GM21515 (cell line): Measurements from ENCODE around the gene EPS15.
"Not testable (repeated sequence)": the region's sequence is repeated elsewhere in the genome, so short reads cannot be mapped to it uniquely, and the experiment has no call there.

Source experiments
- ATAC-seq: cut with Tn5 transposase; IDR thresholded peaks from one replicate; pipeline ENCODE4 v1.9.1; 2021; ENCODE audit not compliant: unreplicated experiment

Gene EPS15

DNA sequence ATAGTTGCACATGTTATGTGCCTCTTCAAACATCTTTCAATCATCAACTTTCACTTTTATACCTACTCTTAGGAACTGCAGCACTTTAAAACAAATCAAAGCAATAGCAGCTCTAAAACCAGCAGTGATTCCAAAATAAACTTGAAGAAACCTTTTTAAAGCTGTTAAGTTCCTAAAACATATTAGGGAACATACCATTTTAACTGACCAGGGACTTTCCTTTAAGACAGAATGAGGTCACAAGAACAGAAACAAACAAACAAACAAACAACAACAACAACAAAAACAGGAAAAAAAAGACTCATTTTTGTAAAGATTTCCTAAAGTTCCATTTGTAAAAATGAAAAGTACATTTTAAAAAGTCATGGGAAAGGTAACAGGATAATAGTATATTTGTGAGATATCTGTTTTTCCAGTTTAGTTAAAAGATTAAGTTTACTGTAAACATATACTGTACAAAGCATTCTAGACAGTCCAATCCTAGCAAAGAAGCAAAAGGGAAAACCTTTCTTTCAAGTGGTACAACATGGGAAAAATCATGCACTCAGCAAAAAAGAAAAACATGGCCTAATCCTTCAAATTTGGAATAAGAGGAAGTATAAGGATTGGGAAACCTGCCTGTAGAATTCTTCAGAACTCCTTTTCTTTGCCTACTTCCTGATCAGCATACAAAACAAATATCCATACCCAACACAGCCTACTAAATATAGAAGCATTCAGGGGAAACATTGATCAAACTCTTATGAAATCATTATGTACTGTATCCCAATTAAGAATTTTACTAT lies 45.5 kb downstream of the EPS15 start:
- no peak for ATAC-seq

DNA sequence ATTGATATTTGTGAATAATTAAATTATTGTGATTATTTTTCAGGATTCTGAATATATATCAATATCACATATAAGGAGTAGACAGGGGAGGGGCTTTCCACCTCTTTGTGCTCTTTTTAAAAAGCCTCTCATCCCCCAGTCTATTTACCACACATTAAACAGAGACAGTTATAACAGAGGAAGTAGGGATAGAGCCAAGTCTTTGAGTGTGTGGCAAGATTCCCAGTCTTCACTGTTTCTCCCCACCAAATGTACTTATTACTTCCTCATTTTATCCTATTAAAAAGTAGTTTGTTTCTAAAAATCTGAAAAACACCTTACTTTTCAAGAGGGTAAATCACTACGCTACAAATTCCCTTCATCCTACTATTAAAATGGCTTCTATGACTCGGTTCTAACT lies 46.7 kb downstream of the EPS15 start:
- no peak for ATAC-seq

DNA sequence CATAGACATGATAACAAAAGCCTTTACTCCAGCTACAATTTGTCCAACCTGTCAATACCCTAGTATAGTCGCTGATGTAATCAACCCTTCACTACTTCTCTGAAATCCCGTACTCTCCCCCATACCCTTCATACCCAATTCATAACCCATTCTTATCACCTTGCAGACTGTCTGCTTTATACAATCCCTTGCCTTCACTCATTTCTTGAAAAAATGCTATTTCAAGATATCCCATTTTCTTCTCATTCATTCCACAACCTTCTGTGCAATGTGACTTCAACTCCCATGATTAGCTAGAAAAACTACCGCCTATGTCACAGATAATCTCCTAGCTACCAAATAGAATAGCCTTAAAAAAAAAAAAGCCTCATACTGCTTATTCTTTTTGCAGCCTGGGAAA lies 49.5 kb downstream of the EPS15 start:
- no peak for ATAC-seq

DNA sequence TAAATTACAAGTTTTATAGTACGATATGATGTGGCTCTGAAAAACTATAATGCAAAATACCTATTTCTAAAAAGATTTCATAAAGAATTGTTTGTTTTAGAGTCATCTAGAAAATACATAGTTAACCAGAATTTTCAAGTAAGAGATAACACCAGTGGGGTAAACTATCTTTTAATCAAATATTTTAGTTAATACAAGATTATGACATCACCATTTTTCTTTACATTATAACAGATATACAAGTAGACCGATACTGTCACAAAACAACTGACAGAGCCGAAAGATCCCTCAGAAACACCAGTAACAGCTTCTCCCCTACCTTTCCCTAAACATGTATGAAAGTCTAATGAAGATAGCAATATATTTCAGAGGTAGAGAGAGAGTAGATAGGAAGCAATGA lies 54.2 kb downstream of the EPS15 start:
- ATAC-seq = no peak

DNA sequence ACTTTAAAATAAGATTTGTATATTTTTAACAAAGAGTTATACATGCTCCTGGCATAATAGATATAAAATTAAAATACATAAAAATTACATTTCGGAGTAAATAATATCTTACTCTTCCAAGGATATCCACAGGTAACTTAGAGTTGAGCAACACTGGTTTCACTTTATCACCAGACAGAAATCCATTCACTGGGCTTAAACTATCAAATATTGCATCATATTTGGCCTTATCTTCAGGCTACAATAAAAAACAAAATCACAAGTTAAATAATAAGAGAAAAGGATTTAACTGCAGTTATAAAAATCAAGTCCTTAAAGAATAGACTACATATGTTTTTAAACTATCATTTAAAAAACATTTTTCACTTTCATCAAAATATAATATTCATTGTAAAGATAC lies 55.5 kb downstream of the EPS15 start:
- ATAC-seq = no peak

DNA sequence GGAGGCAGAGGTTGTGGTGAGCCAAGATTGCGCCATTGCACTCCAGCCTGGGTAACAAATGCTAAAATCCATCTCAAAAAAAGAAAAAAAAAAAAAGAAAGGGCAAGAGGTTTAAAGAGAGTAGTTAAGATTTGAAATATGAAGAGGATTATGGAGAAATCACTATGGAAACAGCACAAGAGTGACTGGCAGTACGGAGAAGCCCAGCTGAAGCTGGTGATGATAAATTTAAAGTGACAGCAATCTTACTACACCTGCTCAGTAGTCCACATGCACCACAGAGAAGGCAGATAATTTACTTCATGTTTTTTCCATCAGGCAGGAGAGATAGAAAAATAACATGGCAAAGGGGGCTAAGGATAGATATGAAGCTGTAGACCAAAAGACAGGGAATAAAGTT lies 56.8 kb downstream of the EPS15 start:
- ATAC-seq = not testable (repeated sequence)

DNA sequence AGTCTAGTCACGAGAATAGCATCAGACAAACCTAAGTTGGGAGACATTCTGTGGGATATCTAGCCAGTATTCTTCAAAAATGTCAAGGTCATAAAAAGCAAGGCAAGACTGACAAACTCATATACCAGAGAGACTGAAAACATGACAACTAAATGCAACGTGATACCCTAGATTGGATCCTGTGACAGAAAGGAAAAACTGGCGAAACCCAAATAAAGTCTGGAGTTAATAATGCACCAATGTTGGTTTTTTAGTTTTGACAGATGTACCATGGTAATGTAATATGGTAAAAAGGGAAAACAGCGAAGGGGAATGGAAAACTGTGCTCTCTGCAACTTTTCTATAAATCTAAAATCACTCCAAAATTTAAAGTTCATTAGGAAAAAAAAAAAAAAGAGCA lies 64.5 kb downstream of the EPS15 start:
- ATAC-seq = no peak

DNA sequence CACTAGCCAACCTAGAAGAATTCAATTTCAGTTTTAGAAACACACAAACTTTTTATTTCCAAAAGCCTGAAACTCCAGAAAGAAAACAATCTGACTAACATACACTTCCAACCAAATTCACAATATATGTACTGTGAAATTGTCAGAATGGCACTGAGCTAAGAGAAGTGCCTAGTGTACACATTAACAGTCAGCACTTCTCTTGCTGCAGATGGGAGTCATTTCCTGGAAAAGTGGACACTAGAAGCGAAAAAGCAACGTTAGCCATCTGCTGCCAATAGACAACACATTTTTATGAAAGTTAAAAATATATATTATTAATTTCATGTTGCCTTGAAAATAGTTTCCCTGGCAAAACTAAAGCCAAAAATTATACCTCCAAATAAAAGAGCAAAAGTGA lies 66.1 kb downstream of the EPS15 start:
- no peak for ATAC-seq

DNA sequence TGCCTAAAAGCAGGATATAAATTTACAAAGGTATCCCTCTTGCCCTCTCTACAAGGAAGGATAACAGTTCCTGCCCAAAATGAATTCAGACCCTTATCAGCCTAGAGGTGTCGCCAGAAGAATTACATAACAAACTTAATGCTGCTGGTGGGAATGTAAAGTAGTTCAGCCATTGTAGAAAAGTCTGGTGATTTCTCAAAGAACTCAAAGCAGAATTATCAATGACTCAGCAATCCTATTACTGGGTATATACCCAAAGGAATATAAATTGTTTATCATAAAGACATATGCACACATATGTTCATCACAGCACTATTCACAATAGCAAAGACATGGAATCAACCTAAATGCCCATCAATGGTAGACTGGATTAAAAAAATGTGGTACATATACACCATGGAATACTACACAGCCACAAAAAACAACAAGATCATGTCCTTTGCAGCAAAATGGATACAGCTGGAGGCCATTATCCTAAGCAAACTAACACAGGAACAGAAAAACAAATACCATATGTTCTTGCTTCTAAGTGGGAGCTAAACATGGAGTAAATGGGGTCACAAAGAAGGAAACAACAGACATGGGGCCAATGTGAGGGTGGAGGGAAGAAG lies 70.1 kb downstream of the EPS15 start:
- not testable (repeated sequence) for ATAC-seq

DNA sequence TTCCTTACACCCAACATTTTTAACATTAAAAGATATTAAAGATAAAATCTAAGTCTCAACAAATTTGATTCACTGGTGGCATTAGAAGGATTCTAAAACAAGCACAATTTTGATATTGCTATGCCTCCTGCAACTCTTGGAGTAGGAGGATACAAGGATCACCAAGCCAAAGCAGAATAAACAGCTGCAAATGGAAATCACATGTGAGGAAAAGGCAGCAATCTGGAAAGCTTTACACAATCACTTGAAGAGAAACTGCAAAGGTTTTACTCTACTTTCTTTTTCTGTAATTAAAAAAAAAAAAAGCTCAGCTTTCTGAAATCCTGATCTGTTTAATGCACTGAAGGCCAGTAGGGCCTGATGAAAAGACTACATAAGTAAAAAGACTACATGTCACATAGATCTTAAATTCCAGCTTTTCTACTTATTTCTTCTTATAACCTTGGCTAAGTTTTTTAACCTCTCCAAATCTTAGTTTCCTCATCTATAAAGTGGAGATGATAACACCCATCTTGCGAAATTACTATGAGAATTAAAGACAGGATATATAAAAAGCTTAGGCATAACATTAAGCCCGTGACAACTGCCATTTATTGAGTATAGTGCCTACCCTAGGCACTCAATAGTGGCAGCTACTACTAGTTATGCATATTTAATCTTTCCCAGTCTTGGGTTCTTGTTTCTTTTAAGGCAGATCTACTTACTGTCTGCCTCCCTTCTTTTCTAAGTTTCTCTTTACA lies 73.5 kb downstream of the EPS15 start:
- no peak for ATAC-seq

DNA sequence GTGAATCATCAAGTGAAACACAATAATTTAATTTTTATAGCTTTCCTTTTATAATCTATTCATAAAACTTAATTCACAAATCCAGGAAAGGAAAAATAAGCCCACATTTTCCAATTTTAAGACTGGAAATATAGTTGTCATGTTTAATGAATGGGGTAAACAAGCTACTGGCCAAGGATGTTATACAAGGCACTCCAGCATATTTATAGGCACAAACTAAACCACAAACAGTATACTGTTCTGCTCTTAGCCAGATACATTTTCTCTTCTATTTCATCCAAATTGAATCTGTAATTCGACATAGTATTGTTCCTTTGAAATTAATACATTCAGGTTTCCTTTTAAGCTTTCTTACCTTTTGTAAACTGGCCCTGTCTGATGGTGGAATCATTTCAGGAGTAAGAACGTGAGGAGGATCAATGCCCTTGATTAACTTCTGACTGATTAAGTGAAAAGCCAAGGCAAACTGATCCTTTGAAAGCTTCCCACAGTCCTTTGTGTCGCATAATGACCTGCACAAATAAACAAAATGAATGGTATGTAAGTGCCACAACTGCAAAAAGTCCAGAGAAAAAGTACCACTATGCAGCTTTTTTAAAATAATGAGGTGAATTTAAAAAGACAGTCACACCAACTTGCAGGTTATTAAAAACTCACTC lies 74.4 kb downstream of the EPS15 start:
- no peak for ATAC-seq

DNA sequence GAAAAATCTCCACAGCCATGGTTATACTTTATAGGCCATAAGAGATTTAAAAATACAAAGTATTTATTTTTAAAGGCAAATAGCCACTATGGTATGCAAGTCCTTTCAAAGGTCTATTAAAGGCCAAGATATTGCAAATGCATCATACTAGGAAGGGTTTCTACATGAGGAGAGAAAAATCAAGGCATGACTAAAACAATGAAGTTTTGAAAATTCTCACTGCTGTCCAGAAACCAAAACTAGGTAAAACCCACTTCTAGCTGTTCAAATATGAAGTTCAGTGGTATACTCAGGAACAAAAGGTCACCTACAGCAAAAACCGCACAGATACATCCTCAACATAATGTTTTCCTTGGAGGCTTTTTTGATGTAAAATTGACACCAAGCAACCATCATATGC lies 75.0 kb downstream of the EPS15 start:
- peak; percentile 58 for ATAC-seq

DNA sequence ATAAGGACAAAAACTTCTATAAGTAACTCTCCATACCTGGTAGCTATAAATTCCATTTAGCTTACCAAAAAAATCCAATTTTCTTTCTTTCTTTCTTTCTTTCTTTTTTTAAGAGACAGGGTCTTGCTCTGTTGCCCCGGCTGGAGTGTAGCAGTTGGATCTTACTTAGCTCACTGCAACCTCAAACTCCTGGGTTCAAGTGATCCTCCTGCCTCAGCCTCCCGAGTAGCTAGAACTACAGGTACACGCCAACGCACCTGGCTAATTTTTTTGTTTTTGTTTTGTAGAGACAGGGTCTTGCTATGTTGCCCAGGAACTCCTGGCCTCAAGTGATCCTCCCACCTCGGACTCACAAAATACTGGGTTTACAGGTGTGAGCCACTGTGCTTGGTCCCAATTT lies 75.5 kb downstream of the EPS15 start:
- no peak for ATAC-seq

DNA sequence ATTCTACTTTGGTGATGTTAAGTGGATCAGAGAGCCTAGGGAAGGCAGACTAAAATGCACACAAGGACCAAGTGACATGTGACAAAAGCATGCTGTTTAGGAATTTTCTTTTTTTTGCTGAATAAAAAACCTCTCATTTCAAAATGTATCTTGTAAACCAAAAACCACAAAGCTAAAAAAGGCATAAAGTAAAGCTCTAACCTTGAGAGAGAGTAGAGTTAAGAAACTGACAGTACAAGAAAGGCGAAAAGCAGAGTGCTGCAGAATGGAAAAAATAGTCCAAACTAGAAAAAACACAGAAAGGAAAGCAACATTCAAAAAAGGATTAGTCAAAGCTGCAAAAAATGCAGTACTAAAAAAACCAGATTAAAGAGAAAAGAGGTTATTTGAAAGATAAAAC lies 76.5 kb downstream of the EPS15 start:
- no peak for ATAC-seq

DNA sequence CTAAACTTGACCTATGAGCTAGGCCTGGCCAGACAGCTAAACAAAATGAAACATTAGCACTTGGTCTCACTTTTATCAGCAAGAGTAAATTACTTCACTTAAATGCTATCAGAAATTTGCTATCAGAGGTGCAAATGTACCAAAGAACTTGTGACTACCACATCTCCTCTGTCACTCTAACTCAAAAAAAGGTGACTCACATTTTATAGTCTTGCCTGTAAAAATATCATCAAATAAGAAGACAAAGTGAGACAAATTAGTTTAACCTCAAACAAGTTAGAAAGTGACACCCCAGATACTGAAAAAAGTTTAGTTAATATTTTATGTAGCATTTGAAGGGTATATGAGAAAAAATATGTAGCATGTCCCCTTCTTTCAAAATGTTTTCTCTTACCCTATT lies 76.9 kb downstream of the EPS15 start:
- ATAC-seq = no peak

DNA sequence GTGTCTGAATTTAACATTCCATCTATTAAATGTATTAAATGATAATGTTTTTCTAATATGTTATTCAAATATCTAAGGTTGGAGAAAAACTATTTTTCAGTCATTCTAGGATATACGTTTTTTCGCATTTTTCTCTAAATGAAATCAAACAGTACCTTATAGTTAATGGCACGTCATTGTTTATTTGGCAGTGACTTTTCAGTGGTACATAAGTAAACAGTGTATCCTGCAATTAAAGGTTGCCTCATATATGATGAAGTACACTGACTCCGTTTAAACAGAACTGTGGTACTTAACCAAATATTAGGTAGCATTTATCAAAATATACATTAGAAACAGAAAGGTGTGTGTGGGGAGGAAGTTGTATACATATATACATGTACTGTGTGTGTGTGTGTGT lies 79.2 kb downstream of the EPS15 start:
- no peak for ATAC-seq

DNA sequence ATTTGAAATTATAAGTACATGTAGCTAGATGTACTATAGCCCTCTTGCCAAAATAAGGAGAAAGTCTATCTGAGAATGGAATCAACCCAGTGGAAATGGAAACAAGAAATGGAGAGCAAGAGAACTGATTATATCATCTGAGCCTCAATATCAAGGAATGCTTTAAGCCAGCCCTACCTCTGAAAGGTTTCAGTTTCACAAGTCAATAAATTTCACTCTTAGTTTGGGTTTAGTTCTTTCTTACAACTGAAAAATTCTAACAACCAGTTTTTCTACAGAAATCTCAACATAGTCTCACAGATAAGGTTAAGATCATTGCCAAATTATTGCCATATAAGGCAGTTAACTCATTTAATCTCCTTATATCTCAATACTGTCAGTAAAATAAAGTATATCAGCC lies 80.0 kb downstream of the EPS15 start:
- no peak for ATAC-seq

DNA sequence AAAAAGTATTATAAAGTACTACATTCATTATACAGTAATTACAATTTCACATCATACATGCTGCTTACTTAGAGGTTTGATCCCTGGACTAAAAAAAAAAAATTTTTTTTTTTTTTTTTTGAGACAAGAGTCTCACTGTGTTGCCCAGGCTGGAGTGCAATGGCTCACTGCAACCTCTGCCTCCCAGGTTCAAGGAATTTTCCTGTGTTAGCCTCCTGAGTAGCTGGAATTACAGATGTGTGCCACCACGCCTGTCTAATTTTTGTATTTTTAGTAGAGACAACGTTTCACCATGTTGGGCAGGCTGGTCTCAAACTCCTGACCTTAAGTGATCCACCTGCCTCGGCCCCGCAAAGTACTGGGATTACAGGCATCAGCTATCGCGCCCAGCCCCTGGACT lies 81.7 kb downstream of the EPS15 start:
- not testable (repeated sequence) for ATAC-seq

DNA sequence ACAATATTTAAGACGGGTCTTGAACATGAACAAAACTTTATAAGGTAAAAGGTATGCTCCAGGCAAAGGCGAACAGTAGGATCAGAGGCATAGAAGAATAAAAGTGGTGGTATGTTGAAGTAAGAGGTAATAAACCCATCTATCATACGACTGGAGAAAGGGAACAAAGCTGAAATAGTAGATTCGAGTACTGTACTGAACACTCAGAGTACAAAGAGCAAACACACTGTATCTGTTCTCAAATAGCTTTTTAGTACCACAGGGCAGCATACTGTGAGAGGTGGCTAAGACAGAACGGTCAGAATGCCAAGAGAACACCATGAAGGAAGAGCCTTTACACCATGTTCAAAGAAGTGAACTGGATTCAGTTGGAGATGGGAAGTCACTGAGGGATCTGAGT lies 83.2 kb downstream of the EPS15 start:
- no peak for ATAC-seq

DNA sequence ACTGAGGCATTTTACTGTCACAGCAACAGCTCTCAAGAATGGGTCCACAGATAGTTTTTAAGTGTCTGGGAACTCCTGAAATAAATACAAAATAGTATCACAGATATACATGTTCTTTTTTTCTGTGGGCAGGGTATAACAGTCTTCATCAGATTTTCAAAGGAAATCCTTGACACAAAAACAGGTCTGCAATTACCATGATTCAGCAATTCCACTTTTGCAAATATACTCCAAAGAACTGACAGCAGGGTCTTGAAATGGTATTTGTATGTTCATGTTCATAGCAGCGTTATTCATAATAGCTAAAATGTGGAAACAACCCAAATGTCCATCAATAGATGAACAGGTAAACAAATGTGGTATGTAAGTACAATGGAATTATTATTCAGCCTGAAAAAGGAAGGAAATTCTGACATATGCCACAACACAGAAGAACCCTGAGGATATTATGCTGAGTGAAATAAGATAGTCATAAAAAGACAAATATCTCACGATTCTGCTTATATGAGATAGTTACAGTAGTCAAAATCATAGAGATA lies 85.0 kb downstream of the EPS15 start:
- no peak for ATAC-seq

DNA sequence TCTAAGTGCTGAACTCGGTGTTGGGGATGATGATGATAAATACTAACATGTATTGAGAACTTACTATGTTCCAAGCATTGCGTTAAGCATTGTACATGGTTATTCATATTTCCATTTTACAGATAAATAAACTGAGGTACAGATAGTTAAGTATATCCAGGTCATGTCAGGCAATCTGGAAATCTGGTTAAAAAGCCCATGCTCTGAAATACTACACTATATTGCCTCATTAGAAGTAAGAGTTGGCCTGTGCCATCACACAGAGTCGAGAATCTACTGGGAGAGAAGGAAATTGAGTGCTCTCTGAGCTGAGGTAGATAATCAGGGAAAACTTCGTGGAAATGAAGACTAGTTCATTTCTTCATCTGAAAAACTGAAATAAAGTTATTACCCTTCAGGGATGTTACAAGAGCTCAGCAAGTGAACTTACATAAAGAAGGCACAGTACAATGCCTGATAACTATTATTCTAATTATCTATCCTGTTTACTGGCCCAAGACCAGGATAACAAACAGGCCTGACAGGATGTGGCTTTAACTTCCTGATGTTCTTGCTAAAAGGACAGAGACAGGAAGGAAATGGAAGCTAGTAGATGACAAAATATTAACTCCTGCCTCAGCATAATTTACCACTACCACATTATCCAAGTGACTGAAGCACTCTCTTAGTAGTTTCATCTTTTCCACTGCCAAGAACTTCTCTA lies 85.6 kb downstream of the EPS15 start:
- ATAC-seq = no peak
